Stimulated activated CD4-positive, alpha-beta T cell treated with anti-CD3 and anti-CD28 coated beads, Interleukin-12 subunit alpha, Interleukin-12 subunit beta, amount 100 ng/mL, for 24 hours (primary cell): ENCODE measurements around the gene IL18RAP.

Source experiments
- DNase-seq, 2 experiments: peaks; one replicate each; pipeline ENCODE4 v3.0.0-alpha.2; 2020; ENCODE audit warnings: low read depth in 2 of 2

IL18RAP gene, protein sequence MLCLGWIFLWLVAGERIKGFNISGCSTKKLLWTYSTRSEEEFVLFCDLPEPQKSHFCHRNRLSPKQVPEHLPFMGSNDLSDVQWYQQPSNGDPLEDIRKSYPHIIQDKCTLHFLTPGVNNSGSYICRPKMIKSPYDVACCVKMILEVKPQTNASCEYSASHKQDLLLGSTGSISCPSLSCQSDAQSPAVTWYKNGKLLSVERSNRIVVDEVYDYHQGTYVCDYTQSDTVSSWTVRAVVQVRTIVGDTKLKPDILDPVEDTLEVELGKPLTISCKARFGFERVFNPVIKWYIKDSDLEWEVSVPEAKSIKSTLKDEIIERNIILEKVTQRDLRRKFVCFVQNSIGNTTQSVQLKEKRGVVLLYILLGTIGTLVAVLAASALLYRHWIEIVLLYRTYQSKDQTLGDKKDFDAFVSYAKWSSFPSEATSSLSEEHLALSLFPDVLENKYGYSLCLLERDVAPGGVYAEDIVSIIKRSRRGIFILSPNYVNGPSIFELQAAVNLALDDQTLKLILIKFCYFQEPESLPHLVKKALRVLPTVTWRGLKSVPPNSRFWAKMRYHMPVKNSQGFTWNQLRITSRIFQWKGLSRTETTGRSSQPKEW

DNA sequence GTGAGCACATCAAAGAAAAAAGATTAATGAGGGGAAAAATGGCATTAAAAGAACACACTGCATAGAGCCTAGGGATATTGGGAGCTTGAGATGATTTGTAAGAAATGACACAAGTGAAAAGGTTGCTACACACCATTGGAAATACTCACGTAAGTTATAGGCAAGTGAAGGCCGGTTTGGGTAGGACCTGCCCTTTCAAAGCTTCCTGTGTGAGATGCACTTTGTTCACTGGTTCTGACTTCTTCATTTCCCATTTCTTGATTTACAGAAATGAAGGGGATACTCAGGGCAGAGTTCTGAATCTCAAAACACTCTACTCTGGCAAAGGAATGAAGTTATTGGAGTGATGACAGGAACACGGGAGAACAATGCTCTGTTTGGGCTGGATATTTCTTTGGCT lies at the start of gene IL18RAP:
IL18RAP (plus strand) TSS at position 251 of the 400 bp plus-strand sequence; CDS start at position 369, 118 bp downstream.
- DNase-seq = no peak

DNA sequence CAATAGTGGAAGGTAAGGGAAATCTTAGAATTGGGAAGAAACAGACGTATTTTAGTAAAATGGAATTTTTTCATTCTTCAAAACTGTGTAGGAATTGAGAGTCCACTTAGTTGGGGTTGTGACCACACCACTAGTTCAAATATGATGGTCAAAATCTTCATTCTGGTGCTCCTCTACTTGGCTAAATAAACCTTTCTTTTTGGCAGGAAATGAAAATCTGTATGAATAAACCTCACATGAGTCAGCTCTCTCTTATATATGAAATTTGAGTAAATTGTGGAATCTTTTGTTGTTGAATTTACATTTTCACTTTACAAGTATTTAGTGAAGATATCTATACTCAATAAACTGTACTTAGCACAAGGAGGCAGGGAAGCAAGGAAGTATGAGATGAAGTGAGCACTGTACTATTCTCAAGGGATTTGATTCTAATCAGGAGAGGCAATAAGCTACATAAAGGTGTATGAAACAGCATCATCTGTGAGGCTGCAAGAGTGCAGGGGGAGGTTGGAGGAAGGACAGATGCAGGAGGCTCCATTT lies 46.8 kb upstream of the IL18RAP start:
- no peak for DNase-seq

DNA sequence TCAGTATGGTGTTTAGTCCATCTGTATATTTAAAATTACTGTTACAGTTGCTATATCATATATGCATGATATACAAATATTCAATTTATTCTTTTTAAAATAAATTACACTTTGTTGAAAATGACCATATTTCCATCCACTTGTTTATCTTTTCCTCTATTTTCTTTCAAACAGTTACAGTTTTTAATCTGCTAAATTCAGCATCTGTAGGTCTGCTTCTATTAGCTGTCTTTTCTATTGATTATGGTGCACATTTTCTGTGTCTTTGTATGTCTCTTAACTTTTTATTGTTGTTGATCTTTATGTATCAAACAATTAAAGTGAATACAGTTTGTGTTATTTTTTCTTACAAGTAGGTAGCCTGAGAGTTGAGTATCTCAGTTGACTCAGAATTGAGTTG lies 39.2 kb upstream of the IL18RAP start:
- no peak for DNase-seq

DNA sequence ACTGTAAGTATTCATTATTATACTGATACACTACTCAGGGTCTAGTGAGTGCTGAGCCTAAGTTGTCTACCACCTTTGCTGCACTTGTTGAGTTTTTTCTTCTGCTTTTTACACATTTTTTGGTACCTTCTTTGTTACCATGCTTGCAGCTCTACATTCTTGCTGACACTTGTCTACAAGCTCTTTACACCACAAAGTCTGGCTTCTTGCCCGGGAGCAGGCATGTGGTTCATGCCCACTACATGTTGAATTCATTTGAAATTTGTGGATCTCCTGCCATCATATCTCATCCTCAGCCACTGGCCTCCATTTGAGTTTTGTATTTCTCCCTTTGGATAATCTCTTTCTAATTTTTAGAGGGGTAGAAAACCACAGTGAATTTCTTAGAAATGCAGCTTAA lies 37.4 kb upstream of the IL18RAP start:
- no peak for DNase-seq

DNA sequence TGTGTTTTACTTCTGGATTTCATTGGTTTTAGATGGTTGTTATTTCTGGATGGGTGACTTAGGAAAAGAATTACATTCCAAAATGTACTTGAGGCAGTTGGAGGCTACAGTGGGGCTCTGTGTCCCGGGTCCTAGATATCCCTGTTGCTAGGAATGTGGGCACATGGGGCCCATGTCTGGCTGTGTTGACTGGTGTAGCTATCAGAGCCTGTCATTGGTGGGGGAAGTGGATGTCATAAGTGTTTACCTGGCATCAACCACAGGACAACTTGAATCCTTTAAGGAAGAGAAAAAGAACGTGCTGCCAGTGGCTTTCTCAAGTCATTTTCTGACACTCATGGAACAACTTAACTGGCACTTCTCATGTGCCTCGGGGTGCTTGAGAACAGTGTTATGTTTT lies 37.0 kb upstream of the IL18RAP start:
- no peak for DNase-seq

DNA sequence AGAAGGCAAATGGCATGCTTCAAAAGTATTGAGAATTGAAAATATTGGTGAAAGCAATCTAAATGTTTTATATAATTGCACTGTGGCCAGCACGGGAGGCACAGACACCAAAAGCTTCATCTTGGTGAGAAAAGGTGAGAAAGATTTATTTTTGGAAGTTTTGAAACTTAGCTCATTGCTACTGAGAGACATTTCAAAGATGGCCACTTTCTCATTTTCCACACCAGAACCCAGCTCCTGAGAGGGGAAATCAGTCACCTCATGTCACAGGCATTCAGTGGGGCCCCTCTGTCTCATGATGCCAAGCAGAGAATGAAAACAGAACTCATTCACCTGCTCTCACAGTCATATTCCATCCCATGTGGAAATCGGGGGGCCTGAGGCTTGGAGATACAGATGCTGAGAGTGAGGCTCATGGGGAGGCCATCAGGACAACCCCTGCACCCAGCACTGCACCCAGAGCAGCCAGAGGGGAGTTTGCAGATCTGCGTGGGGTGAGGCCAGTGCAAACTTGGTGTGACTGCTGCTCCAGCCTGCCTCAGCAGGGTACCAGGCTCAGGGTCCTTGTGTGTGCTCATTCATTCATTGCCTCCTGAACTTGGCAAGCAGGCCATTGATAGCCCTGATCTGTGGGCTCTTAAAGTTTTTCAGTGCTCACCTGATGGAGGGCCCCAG lies 36.0 kb upstream of the IL18RAP start:
- no peak for DNase-seq

DNA sequence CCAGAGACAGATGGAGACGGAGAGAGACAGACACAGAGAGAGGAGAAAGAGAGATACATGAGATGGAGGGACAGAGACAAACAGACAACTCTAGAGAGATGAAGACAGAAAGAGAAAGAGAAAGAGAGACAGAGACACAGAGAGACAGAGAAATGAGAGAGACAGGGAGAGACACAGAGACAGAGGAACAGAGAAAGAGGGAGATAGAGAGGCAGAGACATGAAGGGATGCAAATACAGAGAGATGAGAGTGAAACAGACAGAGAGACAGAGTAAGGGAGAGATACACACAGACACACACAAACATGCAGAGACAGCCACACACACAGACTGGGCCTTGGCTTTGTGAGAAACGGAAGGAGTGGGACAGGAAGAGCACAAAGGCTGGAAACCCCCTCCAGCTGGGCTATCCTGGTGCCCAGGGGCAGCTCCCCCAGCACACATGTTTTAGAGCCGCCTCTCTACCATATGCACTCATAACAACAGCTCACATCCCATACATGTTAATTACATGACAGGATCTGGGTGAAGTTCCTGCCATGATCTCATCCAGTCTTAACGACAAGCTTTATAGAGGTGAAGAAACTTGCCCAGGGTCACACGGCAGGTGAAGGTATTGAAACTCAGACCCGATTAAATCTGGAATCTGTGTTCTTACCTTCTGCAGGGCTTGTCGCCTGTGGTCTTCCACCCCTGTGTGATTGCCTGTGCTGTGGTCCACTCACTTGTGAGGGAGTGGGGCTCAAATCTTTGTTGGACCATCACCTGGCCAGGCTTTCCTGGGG lies 35.0 kb upstream of the IL18RAP start:
- no peak for DNase-seq

DNA sequence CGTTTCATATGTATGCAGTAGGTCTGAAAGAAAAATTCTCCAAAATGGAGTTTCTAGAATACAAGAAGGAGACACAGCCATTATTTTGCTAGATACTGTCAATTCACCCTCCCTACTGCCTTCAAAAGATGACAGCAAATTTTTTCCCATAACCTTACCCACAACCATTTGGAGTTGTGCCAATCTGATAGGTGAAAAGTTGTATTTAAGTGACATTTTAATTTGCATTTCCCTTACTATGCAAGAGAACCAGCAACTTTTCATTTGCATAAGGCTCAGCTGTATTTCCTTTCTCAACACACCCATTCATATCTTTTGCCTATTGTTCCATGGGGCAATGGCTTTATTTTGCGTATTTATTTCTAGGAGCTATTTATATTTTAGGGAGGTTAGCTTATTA lies 31.4 kb upstream of the IL18RAP start:
- DNase-seq = no peak

DNA sequence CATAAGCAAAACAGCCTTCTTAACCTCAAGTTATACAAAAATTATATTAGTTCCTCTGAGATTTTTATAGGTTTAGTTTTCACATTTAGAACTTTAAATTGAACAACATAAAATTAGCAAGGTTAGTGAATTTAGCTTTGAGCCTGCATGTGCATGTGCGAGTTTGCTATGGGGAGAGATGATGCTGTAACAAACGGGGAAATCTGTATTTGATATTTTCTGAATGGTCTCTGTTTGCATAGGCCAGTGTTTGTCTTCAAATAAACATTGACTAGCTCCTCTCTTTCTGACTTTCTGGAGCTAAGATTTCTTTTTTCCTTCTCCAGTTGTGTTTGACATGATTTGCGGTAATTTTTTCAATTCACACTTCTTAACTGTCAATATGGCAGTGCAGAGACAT lies 30.9 kb upstream of the IL18RAP start:
- DNase-seq = no peak

DNA sequence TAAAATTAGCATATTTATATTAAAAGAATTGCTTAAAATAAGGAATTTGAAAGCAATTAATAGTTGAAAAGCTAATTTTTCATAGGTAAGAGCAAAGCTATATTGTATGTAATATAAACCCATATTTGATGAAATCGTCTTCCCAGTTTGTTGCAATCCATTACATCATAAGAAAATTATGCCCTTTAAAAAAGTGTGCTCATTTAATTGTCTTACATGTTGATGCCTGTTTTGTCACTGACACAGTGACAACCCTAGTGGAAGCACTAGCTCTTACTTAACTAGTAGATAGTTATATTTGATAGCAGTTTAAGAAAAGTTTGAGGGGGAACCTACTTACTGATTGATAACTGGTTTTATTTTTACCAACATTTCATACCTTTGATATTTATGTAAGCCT lies 30.0 kb upstream of the IL18RAP start:
- DNase-seq = no peak

DNA sequence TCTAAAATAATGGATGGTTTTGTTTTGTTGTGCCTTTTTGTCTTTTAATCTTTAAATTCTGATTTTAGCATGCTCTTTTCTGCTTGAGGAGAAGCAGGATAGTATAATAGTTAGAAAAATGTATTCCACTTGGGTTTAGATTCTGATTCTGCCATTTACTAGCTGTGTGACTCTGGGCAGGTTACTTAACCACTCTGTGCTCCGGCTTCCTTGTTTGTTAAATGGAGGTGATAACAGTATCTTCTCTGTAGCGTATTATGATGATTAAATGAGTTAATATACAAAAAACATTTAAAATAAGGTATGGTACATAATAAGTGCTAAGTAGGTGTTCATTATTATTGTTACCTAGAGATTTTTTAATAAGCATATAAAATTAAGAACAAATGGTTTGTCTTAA lies 26.9 kb upstream of the IL18RAP start:
- no peak for DNase-seq

DNA sequence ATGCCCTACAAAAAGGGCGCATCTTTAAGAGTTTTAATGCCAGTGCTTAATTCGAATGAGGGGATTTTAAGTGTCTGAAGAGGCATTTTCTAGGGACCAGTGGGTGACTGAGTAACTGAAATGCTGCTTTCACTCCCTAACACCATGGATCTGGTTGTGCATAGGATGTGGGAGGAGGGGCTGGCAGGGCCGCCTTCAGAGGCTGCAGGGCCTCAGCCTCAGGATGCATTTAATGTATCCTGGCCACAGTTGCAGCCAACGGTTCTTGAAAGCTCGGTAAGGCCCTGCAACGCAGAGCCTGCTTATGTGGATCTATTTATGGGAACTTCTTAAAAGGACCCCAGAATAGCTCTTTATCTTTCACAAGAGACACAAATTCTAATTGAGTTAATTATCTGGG lies 25.8 kb upstream of the IL18RAP start:
- no peak for DNase-seq

DNA sequence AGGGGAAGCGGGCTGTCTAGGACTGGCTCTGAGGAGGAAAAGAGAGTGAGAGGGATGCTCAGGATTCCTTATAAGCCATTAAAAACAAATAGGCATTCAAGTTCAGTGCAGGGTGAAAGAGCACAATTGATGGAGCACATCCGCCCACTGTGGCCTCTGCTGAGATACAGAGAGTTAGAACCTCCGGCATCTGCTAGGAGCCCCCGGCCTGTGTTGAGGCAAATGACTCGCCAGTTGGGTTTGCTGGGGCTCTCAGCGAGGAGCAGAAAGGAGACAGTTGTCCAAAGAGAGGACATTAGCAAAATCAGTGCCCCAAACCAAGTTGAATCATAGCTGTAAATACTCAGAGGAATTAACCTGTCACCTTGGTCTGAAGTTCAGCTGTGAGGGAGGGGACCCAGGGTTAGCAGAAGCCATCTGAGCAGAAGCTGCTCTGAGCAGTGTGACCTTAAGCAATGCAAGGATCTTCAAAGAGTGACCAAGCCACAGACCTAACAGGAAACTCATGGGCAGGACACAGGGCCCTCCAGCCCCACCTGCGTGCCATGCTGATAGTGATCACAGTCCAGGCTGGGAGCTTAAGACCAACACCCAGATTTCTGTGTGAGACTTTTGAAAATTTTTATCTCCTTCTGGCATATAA lies 23.3 kb upstream of the IL18RAP start:
- DNase-seq = no peak

DNA sequence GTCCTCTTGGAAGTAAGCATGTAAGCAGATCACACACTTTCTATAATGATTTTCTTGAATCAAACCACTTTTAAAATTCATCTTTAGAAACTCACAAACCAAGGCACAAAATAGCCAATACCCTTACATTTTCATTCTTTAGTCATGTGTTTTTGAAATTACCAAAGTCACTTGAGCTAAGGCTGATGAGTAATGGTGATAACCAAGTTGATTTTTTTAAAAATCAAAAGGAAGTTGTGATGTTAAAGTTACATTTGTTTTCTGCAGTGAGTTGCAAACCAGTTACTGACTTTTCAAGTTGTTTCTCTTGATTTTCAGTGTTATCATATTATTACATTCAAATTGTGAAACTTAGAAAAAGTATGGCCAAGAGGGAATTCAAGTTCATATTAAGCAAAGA lies 21.5 kb upstream of the IL18RAP start:
- no peak for DNase-seq

DNA sequence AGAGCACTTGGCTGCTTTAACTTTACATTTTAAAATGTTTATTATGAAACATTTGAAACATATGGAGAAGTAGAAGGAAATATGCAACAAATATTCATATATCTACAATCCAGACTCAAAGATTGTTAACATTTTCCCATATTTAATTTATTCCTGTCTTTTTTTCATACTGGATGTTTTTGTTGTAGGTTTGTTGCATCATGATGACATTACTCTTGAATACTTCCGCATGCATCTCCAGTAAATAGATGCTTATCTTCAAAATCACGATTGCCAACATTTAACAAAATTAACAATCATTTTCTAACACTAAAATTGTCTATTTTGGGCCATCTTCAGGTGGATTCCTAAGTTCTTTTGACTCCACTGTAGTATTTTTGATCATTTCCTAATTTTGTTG lies 21.1 kb upstream of the IL18RAP start:
- no peak for DNase-seq

DNA sequence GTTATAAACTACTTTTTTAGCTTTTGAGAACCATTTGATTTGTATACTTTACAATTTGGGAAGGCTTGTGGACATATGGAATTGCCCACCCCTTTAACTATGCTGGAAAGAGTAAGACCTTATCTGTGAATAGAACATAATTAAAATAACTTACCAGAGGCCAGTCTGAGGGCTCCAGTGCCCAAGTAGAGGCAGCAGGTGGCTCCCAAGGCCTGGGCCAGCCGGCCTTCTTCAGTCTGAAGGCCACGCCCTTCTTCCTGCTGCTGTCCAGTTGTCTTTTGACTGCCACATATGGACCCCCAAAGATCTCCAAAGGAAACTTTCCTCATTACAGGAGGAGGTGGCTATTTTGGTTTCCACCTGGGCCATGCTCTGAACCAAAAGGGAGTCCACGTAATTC lies 12.0 kb upstream of the IL18RAP start:
- no peak for DNase-seq

DNA sequence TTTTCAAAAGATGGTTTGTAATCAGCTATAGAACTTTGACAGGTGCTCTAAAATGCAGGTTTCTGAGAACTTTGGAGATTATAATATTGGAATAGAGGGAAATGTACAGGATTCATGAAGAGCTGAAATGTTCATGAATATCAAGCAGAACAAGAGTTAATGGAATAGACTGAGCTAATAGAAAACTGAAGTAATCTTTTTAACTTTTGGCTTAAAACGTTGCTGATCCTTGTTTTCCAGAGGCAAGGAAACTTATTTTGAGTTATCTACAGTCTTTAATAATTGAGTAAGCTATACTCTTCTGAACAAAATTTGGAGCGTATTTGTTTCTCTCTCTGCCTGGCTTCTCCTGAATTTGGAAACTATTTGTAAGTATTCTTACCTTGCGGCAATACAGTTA lies 10.8 kb upstream of the IL18RAP start:
- DNase-seq = no peak

DNA sequence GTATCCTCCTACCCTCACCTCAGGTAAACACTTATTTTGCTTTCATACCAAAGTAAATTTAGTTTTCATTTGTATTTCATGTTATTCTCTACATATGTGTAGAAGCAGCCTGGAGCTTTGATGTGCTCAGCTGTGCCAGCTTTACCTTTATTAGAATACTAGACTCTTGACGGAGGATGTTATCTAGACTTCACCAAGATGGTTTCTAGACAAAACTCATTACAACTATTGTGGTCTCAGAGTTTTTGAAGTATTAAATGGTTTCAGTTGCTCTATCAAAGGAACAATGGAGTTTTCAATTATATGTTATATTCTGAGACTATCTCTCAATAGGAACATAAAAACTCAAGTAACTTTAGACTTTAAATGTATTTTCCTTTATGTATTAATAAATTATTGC lies 5.0 kb upstream of the IL18RAP start:
- DNase-seq = no peak

DNA sequence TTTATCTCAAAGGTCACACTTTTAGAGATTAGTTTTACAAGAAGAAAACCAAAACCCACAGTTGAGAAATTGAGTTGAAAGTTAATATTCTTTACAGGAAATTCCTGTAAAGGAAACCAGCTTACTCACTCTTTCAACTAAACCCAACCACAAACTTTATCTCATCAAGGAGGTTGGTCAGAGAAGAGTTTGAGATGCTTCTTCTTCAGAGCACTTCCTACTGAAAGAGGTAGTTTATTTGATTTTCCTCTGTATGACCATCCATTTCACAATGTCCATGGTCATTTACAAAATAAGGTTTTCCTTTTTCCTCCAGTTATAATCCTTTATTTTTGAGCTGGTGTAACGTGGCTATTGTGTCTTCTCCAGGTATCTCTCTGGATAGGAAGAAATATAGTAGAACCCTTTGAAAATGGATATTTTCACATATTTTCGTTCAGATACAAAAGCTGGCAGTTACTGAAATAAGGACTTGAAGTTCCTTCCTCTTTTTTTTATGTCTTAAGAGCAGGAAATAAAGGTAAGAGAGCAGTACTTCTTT lies 4.5 kb upstream of the IL18RAP start:
- no peak for DNase-seq

DNA sequence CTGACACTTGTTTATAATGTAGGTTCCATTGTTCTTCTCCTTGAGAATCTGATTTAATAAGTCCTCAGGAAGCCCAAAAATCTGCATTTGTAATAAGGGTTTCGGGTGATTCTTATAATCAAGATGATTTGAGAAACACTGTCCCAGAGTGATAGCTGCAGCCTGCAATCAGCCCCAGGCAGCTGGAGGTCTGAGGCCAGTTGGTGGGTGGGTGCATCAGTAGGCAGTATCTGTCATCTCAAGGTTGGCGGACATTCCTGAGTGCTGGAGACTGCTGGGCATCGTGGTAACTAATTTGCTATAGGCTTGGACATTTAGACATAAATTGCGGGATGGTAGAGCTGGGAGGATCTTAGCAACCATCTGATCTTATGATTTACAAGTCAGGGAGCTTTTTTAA lies 2.7 kb upstream of the IL18RAP start:
- no peak for DNase-seq
